HG03520 (cell line): ENCODE results near the gene SMG6.

Source experiments
- ATAC-seq: cut with Tn5 transposase; IDR thresholded peaks from one replicate; pipeline ENCODE4 v1.9.1; 2021; ENCODE audit warnings: mild to moderate bottlenecking, moderate library complexity; ENCODE audit not compliant: unreplicated experiment

The SMG6 gene

DNA sequence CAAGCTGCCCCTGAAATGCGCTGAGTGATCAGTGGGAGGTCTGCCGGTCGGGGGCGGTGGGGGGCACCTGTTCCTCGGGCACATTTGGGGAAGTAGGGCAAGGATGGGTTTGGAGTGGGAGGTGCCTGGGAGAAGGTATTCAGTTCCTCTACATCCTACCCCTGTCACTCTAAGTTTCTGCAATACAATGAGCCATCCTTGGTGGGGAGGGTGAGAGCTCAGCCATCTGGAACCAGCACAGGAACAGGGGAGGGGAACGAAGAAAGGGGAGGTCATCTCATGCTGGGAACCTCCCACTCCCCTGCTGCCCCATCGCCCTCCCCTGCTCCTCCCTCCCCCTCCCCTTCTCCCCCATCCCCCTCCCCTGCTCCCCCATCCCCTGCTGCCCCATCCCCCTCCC lies 269.4 kb downstream of the SMG6 start:
- ATAC-seq, result no peak

- ATAC-seq, result no peak
Observed at GRCh38 chr17:2033153-2033552, 270.4 kb downstream of the SMG6 start.

GRCh38 chr17:2030779-2031163 lies 272.8 kb downstream of the SMG6 start:
- ATAC-seq, result peak; percentile 16

DNA sequence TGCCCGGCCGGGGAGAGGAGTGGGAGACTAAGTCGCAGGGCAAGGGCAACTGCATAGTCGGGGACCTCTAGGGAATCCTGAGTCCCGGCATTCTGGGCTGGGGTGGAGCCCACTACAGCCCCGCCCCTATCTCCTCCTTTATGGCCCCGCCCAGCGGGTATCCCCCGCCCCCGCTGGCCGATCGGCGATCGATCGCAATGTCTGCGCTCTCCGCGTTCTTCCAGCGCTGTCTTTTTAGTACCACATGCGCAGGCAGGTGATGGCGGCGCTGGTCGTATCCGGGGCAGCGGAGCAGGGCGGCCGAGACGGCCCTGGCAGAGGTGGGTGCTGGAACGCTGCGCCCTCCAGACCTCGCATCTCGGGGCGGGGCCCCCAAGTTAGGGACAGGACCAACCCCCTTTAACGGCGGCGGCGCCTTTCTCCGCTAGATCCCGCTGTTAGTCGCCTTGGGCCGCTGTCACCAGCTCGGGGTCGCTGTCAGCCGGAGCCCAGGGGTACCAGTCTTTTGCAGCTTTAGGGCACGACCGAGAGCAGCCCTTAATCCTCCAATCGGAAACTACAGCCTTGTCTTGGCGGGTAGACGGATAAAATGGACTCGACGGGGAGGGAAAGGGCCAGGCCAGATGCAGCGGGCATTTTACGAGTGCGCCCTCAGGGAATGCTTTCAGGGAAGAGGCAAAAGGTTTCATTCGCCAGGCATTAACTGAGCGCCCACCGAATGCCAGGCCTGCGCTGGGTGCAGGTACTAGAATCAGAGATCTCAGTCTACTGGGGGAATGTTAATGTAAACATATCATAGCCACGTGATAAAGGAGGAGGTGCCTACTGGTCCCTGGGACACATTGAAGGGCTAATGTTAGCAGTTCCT lies 273.4 kb downstream of the SMG6 start, which contains the start of gene DPH1:
TSS of gene DPH1 (plus strand) at position 243 of the 868 bp plus-strand sequence. CDS start at position 260, 17 bp downstream.
- ATAC-seq, result peak; percentile 58

DNA sequence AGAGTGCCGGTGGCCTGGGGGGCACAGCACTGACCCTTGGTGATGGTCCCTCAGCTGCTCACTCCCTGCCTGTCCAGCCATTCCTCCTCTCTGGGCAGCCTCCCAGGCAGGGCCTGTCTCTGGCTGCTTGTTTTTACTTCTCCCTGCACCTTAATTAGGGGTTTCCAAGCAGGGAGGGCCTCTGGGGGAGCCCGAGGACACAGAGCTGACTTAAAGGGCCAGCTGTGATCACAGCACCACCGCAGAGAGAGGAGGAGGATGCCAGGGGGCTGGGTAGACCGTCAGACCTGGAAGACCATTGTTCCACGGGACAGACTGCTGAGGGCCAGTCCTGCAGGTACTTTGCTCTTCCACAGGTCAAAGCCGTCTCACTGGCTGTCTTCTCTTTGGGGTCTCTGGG lies 274.8 kb downstream of the SMG6 start:
- no peak for ATAC-seq

- no peak for ATAC-seq
Observed at GRCh38 chr17:2028234-2028614, 275.4 kb downstream of the SMG6 start.

DNA sequence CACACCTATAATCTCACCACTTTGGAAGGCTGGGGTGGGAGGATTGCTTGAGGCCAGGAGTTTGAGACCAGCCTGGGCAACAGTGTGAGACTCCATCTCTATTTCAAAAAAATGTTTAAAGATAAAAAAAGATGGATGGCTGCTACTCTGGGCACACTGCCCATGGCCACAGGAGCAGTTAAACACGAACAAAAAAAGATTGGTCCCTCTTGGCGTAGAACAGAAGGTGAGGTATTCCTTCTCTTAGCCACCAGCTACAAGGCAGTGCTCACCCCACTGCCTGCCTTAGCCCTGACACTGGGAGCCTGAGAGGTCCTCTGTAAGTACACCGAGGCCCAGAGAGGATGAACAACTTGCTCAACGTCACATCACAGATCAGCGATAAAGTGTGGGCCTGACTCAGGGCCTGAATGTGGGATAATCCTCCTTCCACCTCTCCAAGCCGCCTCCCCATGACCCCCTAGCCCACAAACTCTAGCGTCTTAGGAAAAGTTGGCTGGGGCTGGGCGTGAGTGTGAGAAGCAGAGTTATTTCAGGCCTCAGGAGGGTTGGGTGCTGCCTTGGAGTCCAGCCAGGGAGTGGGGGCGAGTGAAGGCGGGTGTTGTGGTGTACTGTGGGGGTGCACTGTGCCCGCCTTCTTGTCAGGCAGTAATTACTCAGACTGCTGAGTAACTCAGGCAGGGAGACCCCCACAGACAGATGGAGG lies 275.9 kb downstream of the SMG6 start:
- no peak for ATAC-seq

- no peak for ATAC-seq
Observed at GRCh38 chr17:2025622-2026309, 277.8 kb downstream of the SMG6 start.

DNA sequence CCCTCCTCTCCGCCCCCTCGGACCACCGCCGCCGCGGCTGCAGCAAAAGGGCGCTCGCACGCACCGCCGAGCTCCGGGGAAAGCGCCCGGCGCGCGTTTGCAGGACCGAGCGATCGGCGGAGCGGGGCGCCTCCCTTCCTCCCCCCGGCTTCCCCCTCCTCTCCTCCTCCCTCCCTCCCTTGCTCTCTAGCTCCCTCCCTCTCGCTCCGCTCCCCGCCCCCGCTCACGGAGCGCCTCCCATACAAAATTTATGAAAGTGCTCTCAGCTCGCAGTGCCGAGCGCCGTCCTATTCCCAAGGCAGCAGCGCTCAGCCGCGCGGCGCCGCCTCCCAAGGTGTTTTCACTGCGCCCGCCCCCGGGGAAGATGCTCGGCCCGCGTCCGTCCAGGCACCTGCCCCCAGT lies 278.4 kb downstream of the SMG6 start, which contains the start of gene RTN4RL1:
TSS of gene RTN4RL1 (minus strand) at position 115 of the 402 bp plus-strand sequence. CDS start 469 bp downstream, outside the sequence.
- ATAC-seq, result no peak

GRCh38 chr17:2024572-2025219 lies 278.9 kb downstream of the SMG6 start:
- no peak for ATAC-seq

- no peak for ATAC-seq
Observed at GRCh38 chr17:2023692-2024571, 279.7 kb downstream of the SMG6 start.

DNA sequence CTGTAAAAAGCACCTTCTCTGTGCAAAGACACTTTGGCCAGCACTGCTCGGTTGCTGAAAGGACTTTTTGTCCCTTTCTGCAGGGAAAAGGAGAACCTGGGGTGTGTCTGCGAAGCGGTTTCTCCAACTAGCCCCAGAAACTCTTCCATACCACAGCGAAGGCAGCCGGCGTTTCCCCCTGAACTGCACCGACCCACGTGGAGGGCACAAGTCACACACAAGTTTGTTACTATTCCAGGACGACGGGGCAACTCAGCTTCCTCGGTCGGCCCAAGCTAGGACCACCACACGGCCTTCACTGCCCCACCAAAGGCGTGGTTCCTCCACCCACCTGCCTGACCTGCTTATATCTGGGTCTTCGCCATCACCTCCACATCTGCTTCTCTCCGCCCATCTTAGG lies 280.3 kb downstream of the SMG6 start:
- no peak for ATAC-seq

DNA sequence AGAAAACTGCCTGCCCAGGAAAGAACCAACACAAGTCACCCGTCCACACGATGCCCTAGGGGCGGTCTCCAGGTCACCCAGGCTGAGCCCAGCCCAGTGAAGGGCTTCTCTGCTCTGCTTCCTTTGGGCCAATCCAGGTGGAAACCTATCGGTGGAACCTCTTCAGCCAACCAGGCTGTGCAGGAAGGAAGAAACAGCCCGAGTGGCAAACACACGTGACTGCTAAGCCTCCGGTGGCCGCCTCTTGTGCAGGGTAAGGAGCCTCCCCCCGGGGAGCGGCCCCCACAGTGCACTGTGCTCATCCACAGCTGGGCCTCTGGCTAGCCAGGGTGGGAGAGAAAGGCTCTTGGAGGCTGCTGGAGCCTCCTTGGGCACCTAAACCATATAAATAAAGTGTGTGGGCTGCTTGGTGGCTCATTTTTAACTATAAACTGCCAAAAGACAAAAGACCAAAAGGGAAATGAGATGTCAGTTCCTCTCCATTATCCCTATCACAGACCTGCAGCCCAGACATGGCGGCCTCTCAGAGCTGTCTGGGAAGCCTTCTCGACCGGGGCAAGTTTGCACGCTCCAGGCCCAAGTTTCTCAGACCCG lies 280.8 kb downstream of the SMG6 start:
- ATAC-seq, result no peak

- no peak for ATAC-seq
Observed at GRCh38 chr17:2020721-2021120, 282.9 kb downstream of the SMG6 start.

DNA sequence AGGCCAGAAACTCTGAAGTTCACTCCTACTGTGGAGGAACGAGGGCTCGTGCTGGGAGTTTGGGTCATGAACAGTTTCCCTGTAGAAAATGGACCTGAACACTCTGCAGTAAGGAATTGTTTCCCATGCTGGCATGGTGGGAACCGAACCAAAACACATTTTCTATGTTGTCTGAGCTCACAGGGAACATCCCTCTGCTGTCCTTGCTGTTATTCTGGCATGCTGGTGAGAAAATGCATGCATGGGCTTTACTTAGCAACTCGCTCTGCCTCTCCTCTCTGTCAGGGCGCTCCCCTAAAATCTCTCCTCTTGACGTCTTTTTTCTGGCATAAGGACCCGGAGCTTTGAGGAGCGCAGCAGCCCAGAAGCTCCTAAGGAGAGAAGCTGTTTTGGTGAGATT lies 283.9 kb downstream of the SMG6 start:
- ATAC-seq, result no peak

DNA sequence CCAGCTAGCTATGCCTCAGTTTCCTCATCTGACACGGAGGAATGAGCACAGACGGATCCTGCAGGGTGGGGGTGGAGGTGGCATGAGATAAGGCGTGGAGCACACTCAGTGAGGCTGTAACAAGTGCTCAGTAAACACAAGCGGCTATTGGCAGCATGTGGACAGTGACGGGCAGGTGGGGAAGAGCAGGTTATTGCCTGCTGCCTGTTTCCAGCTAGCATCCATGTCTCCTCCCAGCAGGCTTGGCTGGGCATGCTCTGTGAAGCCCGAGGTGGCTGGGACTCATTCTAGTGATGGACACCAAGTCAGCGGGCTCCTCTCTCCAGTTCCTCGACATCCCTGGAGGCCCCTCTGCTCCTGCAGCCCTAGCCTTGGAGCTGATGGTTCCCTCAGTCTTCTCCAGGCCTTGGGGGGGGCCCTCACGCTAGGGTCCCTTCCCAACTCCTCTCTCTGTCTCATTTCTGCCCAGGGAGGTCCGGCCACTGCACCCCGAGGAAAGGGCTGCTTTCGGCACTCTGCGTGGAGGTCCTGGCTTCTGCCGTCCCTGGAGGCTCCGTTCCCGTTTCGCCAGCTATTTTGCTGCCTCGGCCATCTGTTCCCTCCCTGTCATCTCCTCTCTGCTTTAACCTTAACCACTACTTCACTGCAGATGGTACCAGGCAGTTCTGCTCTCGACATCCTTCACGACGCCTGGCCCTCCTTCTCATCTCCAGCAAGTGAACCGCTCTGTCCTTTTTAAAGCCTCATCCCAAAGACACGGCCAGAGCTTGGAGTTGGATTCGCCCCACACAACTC lies 284.7 kb downstream of the SMG6 start:
- ATAC-seq, result no peak

DNA sequence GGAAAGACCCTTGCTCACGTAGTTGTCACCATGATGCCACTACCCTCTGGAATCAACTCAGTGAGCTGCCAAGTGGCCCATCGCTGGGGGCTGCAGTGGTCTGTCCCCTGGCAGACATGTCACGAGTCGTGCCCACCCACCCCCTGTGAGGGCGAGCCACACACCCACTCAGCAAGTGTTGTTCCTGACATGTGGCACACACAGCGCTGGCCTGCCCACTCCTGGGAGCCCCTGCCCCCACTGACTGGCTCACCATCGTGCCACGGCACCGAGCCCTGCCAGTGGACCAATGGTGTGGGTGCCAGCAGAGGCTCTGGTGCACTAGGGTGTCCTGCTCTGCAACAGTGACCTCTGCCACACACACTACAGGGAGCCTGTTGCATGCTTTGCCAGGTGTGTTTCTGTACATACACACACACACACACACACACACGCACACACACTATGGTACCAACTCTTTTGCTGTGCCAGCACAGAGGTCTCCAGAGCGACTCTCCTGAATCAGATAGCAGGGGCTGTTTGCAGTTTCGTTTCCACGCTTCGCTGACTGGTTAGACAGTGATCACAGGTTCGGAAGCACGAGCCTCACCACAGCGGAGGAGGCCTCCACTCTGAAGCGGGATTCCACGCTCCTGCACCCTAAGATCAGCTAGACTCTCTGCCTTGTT lies 286.2 kb downstream of the SMG6 start:
- no peak for ATAC-seq

DNA sequence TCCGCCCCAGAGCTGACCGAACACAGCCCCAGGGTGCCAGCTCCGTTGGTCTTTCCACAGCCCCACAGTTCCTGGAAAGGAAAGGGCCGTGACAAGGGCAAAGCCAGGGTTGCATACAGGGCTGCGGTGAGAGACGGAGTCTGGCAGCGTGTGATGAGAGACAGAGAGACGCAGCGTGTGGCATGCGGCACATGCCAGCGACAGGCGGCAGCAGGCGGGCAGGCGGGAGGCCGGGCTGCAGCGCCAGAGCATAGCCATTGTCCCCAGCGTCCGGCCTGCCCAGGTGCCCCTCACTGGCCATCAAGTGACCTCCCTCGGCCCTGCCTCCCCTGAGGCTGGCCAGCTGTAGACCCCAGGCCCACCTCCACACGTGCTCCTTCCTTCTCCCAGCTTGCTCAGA lies 287.1 kb downstream of the SMG6 start:
- ATAC-seq, result no peak
